OCI-LY3 (cell line): ENCODE measurements around the gene EPS15.

Experiments used
- H2AFZ ChIP-seq: fragments of 200-600, 300-600 bp; shearing (Covaris generic); 2 replicates; pipeline ENCODE4 v1.6.0; 2014; ENCODE audit warnings: antibody characterized with exemption, low read depth, low read length
- H3K27ac ChIP-seq: fragments of 200-600, 300-600 bp; sonication (generic); 2 replicates; pipeline ENCODE4 v1.5.1; 2014; ENCODE audit warnings: mild to moderate bottlenecking, low read length, moderate library complexity, mixed read lengths
- H3K27me3 ChIP-seq: fragments of 200-600, 300-600 bp; sonication (generic); 2 replicates; pipeline ENCODE4 v1.6.1; 2014; ENCODE audit warnings: low read depth, low read length, mixed read lengths
- H3K36me3 ChIP-seq: fragments of 200-600, 300-600 bp; sonication (generic); replicated peaks from 2 replicates; pipeline ENCODE3; 2014; ENCODE audit warnings: low read depth, low read length, mixed read lengths
- H3K4me1 ChIP-seq: fragments of 300-600, 200-600 bp; sonication (generic); 2 replicates; pipeline ENCODE4 v1.6.1; 2014; ENCODE audit warnings: low read length, mixed read lengths
- H3K4me2 ChIP-seq: fragments of 200-600, 300-600 bp; sonication (generic); 2 replicates; pipeline ENCODE4 v1.6.1; 2014; ENCODE audit warnings: low read length, mixed read lengths
- H3K4me3 ChIP-seq: fragments of 300-600, 200-600 bp; sonication (generic); 2 replicates; pipeline ENCODE4 v1.5.1; 2014; ENCODE audit warnings: antibody characterized with exemption, mild to moderate bottlenecking, low read length, moderate library complexity
- H3K79me2 ChIP-seq: fragments of 300-600, 200-600 bp; shearing (Covaris generic); 2 replicates; pipeline ENCODE4 v1.6.1; 2014; ENCODE audit warnings: mild to moderate bottlenecking, low read length, mixed read lengths
- H3K9ac ChIP-seq: fragments of 300-600, 200-600 bp; shearing (Covaris generic); 2 replicates; pipeline ENCODE4 v1.6.0; 2014; ENCODE audit warnings: mild to moderate bottlenecking, low read length, moderate library complexity
- H3K9me3 ChIP-seq: fragments of 200-600, 300-600 bp; shearing (Covaris generic); 2 replicates; pipeline ENCODE4 v1.6.1; 2014; ENCODE audit warnings: low read length, mixed read lengths; ENCODE audit not compliant: insufficient read depth
- H4K20me1 ChIP-seq: fragments of 200-600, 300-600 bp; sonication (generic); 2 replicates; pipeline ENCODE4 v1.6.1; 2016; ENCODE audit warnings: low read length, mixed read lengths; ENCODE audit not compliant: insufficient read depth
- CTCF ChIP-seq: fragments of 200-600, 300-600 bp; sonication (generic); IDR thresholded peaks from 2 replicates; pipeline ENCODE4 v1.5.1; 2014; ENCODE audit warnings: antibody characterized with exemption, low read length, low read depth
- EZH2phosphoT487 ChIP-seq: fragments of 200-600 bp; shearing (Covaris generic); IDR thresholded peaks from 2 replicates; pipeline ENCODE4 v1.6.1; 2018; ENCODE audit warnings: antibody characterized with exemption, mixed run types, low read depth

Gene EPS15

GRCh38 chr1:51345300-51345687 lies 173.8 kb downstream of the EPS15 start:
- Histone ChIP-seq H3K36me3 (no peaks in the 10 kb centered on the region), H3K4me1 (peaks cover 20% of the 10 kb centered on the region), H3K4me2 (no peak overlapping the region), H3K27me3 (no peaks in the 10 kb centered on the region), H3K79me2 (no peaks in the 10 kb centered on the region), H4K20me1 (no peaks in the 10 kb centered on the region), H3K9ac (no peak overlapping the region), H3K9me3 (no peaks in the 10 kb centered on the region), H3K4me3 (no peak overlapping the region), H3K27ac (no peak overlapping the region), H2AFZ (no peak overlapping the region)
- TF ChIP-seq CTCF (no peak), EZH2phosphoT487 (no peak)

GRCh38 chr1:51344602-51345299 lies 174.3 kb downstream of the EPS15 start:
- no peaks in the 10 kb centered on the region for H3K36me3 ChIP-seq
- TF ChIP-seq EZH2phosphoT487 (no peak), CTCF (no peak)
- H3K27me3 ChIP-seq = no peaks in the 10 kb centered on the region
- no peak overlapping the region for H3K4me2 ChIP-seq
- no peak overlapping the region for H3K4me3 ChIP-seq
- no peaks in the 10 kb centered on the region for H3K79me2 ChIP-seq
- no peak overlapping the region for H3K9ac ChIP-seq
- H3K27ac ChIP-seq = no peak overlapping the region
- peaks cover 20% of the 10 kb centered on the region for H3K4me1 ChIP-seq
- no peaks in the 10 kb centered on the region for H4K20me1 ChIP-seq
- H2AFZ ChIP-seq = no peak overlapping the region
- no peaks in the 10 kb centered on the region for H3K9me3 ChIP-seq

GRCh38 chr1:51344276-51344601 lies 174.8 kb downstream of the EPS15 start:
- Histone ChIP-seq H3K4me2 (no peak overlapping the region), H3K9ac (no peak overlapping the region), H2AFZ (no peak overlapping the region), H3K79me2 (no peaks in the 10 kb centered on the region), H3K4me3 (no peak overlapping the region), H3K27me3 (no peaks in the 10 kb centered on the region), H3K9me3 (no peaks in the 10 kb centered on the region), H3K4me1 (peaks cover 20% of the 10 kb centered on the region), H3K27ac (no peak overlapping the region), H4K20me1 (no peaks in the 10 kb centered on the region), H3K36me3 (no peaks in the 10 kb centered on the region)
- TF ChIP-seq CTCF (no peak), EZH2phosphoT487 (no peak)

GRCh38 chr1:51343624-51344023 lies 175.4 kb downstream of the EPS15 start:
- Histone ChIP-seq H2AFZ (no peak overlapping the region), H3K4me3 (no peak overlapping the region), H3K9ac (no peak overlapping the region), H3K27ac (no peak overlapping the region), H3K36me3 (no peaks in the 10 kb centered on the region), H3K4me1 (peaks cover 20% of the 10 kb centered on the region), H4K20me1 (no peaks in the 10 kb centered on the region), H3K9me3 (no peaks in the 10 kb centered on the region), H3K4me2 (no peak overlapping the region), H3K27me3 (no peaks in the 10 kb centered on the region), H3K79me2 (no peaks in the 10 kb centered on the region)
- TF ChIP-seq EZH2phosphoT487 (no peak), CTCF (no peak)
